ENCODE measurements around the gene ACAP1.
"Not testable (repeated sequence)": the region's sequence is repeated elsewhere in the genome, so short reads cannot be mapped to it uniquely, and the experiment has no call there.

ACAP1 gene

GRCh38 chr17:7329997-7330637, 6.2 kb upstream of the ACAP1 start:
- peak; percentile 79 for DNase-seq

- DNase-seq: no peak
These were observed 5.7 kb upstream of the ACAP1 start for GRCh38 chr17:7330638-7331015.

GRCh38 chr17:7332111-7332510, 4.2 kb upstream of the ACAP1 start:
- DNase-seq: no peak

- DNase-seq: not testable (repeated sequence)
These were observed 3.7 kb upstream of the ACAP1 start for GRCh38 chr17:7332600-7333069.

- no peak for DNase-seq
These were observed 1.3 kb upstream of the ACAP1 start for GRCh38 chr17:7334938-7335538.

- DNase-seq: not testable (repeated sequence)
These were observed 564 bp upstream of the ACAP1 start for GRCh38 chr17:7335765-7336164.

- DNase-seq: not testable (repeated sequence)
These were observed 1.3 kb downstream of the ACAP1 start for GRCh38 chr17:7337600-7337999.

GRCh38 chr17:7340179-7340578, 3.9 kb downstream of the ACAP1 start:
- no peak for DNase-seq

- DNase-seq: no peak
These were observed 5.5 kb downstream of the ACAP1 start for GRCh38 chr17:7341842-7342241.

GRCh38 chr17:7343250-7343649, 6.9 kb downstream of the ACAP1 start:
- DNase-seq: no peak

GRCh38 chr17:7346761-7347614, 10.7 kb downstream of the ACAP1 start:
- DNase-seq: no peak

GRCh38 chr17:7347630-7348477, 11.5 kb downstream of the ACAP1 start:
- no peak for DNase-seq

- peak; percentile 7 for DNase-seq
These were observed 12.3 kb downstream of the ACAP1 start for GRCh38 chr17:7348478-7349242.

- DNase-seq: peak; percentile 64
These were observed 15.6 kb downstream of the ACAP1 start, which contains the start of gene KCTD11 for GRCh38 chr17:7351665-7352502. TSS of gene KCTD11 (plus strand) at chr17:7352162.

- DNase-seq: no peak
These were observed 16.2 kb downstream of the ACAP1 start for GRCh38 chr17:7352503-7352889.

GRCh38 chr17:7352910-7353635, 16.7 kb downstream of the ACAP1 start:
- no peak for DNase-seq

- peak; percentile 53 for DNase-seq
These were observed 18.0 kb downstream of the ACAP1 start for GRCh38 chr17:7354262-7354843.

GRCh38 chr17:7355053-7355452, 18.7 kb downstream of the ACAP1 start, which contains the start of gene TMEM95:
TSS of gene TMEM95 (plus strand) at chr17:7355156. CDS start at chr17:7355205, 49 bp downstream.
- DNase-seq: peak; percentile 25

GRCh38 chr17:7355573-7355972, 19.2 kb downstream of the ACAP1 start:
- no peak for DNase-seq

- DNase-seq: peak; percentile 73
These were observed 19.8 kb downstream of the ACAP1 start for GRCh38 chr17:7356072-7356549.
